GM12878 (cell line): ENCODE measurements around the gene SLC12A6. TPM values are rescaled to one million over a fixed set of nuclear protein-coding genes. Genes with fewer than 3 reads are reported as not detected.

Source experiments
- ATAC-seq: fragments of 200-7000 bp; cut with Tn5 transposase; 3 replicates; pipeline ENCODE4 v1.9.1; 2020; ENCODE audit warnings: mild to moderate bottlenecking, moderate library complexity
- BruUV-seq: library from RNA; stranded (reverse); fragments of 400-500 nt; replicated peaks from 2 replicates; lab custom pipeline; 2021; lab: Mats Ljungman, UMichigan
- CTCF ChIA-PET: fragments of 300-600 bp; sonication (Branson Sonifier 250); formaldehyde crosslinking; extraction: SDS; loops from one replicate; lab custom pipeline; 2021; ENCODE audit warnings: inconsistent platforms; lab: Yijun Ruan, JAX
- POLR2A ChIA-PET: fragments of 350-600 bp; formaldehyde crosslinking; extraction: SDS; loops from one replicate; lab custom pipeline; 2021; ENCODE audit warnings: inconsistent platforms; lab: Charles Lee
- RAD21 ChIA-PET: fragments of 300-600 bp; sonication (Branson Sonifier 250); formaldehyde crosslinking; loops from one replicate; lab custom pipeline; 2023; ENCODE audit warnings: antibody characterized with exemption; ENCODE audit not compliant: unreplicated experiment; lab: Charles Lee
- SMC1A ChIA-PET: fragments of 300-600 bp; sonication (Branson Sonifier 250); formaldehyde crosslinking; loops from one replicate; lab custom pipeline; 2023; ENCODE audit not compliant: unreplicated experiment, uncharacterized antibody; lab: Charles Lee
- DNase-seq: peaks from one replicate; pipeline ENCODE4 v3.0.0-alpha.2; 2011; ENCODE audit warnings: low read depth, low spot score
- FAIRE-seq: peaks from 3 replicates; lab custom pipeline; 2011; peaks lifted over from hg19 to GRCh38; lab: Jason Lieb, UNC
- H2AFZ ChIP-seq: 2 replicates; pipeline ENCODE4 v1.6.0; 2011; ENCODE audit warnings: low read depth, low read length, control low read depth; ENCODE audit not compliant: control insufficient read depth
- H3K27ac ChIP-seq: 2 replicates; pipeline ENCODE4 v1.5.1; 2011; ENCODE audit warnings: control low read depth; ENCODE audit not compliant: control insufficient read depth, insufficient read depth
- H3K27me3 ChIP-seq, 2 experiments: replicated peaks in 1 of 2; 2 replicates each; pipeline versions ENCODE4 v1.6.0 to v1.6.1; 2011; ENCODE audit warnings: low read length in 1 of 2; ENCODE audit not compliant: control insufficient read depth in 2 of 2, insufficient read depth in 2 of 2
- H3K36me3 ChIP-seq, 2 experiments: 2 replicates each; pipeline ENCODE4 v1.5.1; 2011; ENCODE audit warnings: low read length in 1 of 2; ENCODE audit not compliant: control insufficient read depth in 2 of 2, insufficient read depth in 2 of 2
- H3K4me1 ChIP-seq: 2 replicates; pipeline ENCODE4 v1.6.1; 2011; ENCODE audit warnings: mild to moderate bottlenecking, low read length, moderate library complexity, mixed read lengths; ENCODE audit not compliant: control insufficient read depth, insufficient read depth
- H3K4me2 ChIP-seq: 2 replicates; pipeline ENCODE4 v1.6.0; 2011; ENCODE audit warnings: control low read depth; ENCODE audit not compliant: control insufficient read depth, insufficient read depth
- H3K4me3 ChIP-seq: fragments of 200-600 bp; sonication (generic); 2 replicates; pipeline ENCODE4 v1.5.1; 2016
- H3K79me2 ChIP-seq: 2 replicates; pipeline ENCODE4 v1.6.0; 2011; ENCODE audit warnings: low read length; ENCODE audit not compliant: control insufficient read depth, insufficient read depth
- H3K9ac ChIP-seq: 2 replicates; pipeline ENCODE4 v1.8.0; 2011; ENCODE audit warnings: low read length, control low read depth, mixed read lengths; ENCODE audit not compliant: control insufficient read depth, insufficient read depth
- H3K9me3 ChIP-seq: replicated peaks from 3 replicates; pipeline ENCODE4 v1.5.1; 2011; ENCODE audit warnings: mild to moderate bottlenecking, low read length; ENCODE audit not compliant: control insufficient read depth, insufficient read depth
- H4K20me1 ChIP-seq: 2 replicates; pipeline ENCODE4 v1.6.0; 2011; ENCODE audit not compliant: control insufficient read depth, insufficient read depth
- DPF2 ChIP-seq: fragments of 450-650 bp; IDR thresholded peaks from 2 replicates; pipeline ENCODE4 v1.6.1; 2017; ENCODE audit warnings: mild to moderate bottlenecking
- EED ChIP-seq: sonication (generic); IDR thresholded peaks from 2 replicates; pipeline ENCODE4 v1.6.1; 2016; ENCODE audit warnings: antibody characterized with exemption, low read depth
- EGR1 ChIP-seq, 2 experiments: IDR thresholded peaks; 1 replicate in 1 of 2; 2 replicates in 1 of 2; pipeline ENCODE4 v1.6.1; 2011 to 2012; ENCODE audit warnings: low read depth in 2 of 2, low read length in 2 of 2, borderline replicate concordance in 1 of 2, mild to moderate bottlenecking in 1 of 2, moderate library complexity in 1 of 2
- MXI1 ChIP-seq: fragments of 150-350 bp; IDR thresholded peaks from 2 replicates; pipeline ENCODE4 v1.6.1; 2011; ENCODE audit warnings: low read depth, mild to moderate bottlenecking, inconsistent platforms, low read length, improper control_type of control experiment
- PAX8 ChIP-seq: fragments of 450-650 bp; IDR thresholded peaks from 2 replicates; pipeline ENCODE4 v1.6.1; 2017; ENCODE audit warnings: mild to moderate bottlenecking, moderate library complexity
- PBX3 ChIP-seq: IDR thresholded peaks from 2 replicates; pipeline ENCODE4 v1.6.1; 2011; ENCODE audit warnings: mild to moderate bottlenecking, low read depth, low read length, moderate library complexity; ENCODE audit not compliant: insufficient replicate concordance
- PRDM15 ChIP-seq: fragments of 450-650 bp; formaldehyde crosslinking; IDR thresholded peaks from 2 replicates; pipeline ENCODE4 v1.4.0; 2020; ENCODE audit warnings: mild to moderate bottlenecking, moderate library complexity
- RAD21 ChIP-seq: IDR thresholded peaks from 2 replicates; pipeline ENCODE4 v1.6.1; 2011; ENCODE audit warnings: mild to moderate bottlenecking, low read depth, low read length, moderate library complexity; ENCODE audit not compliant: insufficient read depth
- SKIL ChIP-seq: fragments of 450-650 bp; IDR thresholded peaks from 2 replicates; pipeline ENCODE4 v1.6.1; 2017; ENCODE audit warnings: mild to moderate bottlenecking, low read depth, inconsistent platforms; ENCODE audit not compliant: poor library complexity, severe bottlenecking
- SREBF1 ChIP-seq: IDR thresholded peaks from 2 replicates; pipeline ENCODE4 v1.6.1; 2012; ENCODE audit warnings: mild to moderate bottlenecking, low read length
- ZNF207 ChIP-seq: fragments of 450-650 bp; IDR thresholded peaks from 2 replicates; pipeline ENCODE4 v1.6.1; 2014; ENCODE audit warnings: antibody characterized with exemption, mild to moderate bottlenecking, borderline replicate concordance
- ZSCAN29 ChIP-seq: fragments of 450-650 bp; IDR thresholded peaks from 2 replicates; pipeline ENCODE4 v1.6.1; 2017; ENCODE audit warnings: mild to moderate bottlenecking, moderate library complexity
- ZZZ3 ChIP-seq: IDR thresholded peaks from 2 replicates; pipeline ENCODE4 v1.6.1; 2011; ENCODE audit warnings: low read depth; ENCODE audit not compliant: control insufficient read depth, insufficient read length
- WGBS: methylation state at CpG from one replicate; pipeline ENCODE4 v1.1.6; 2016; ENCODE audit warnings: low lambda C conversion rate; ENCODE audit not compliant: insufficient replicate concordance, insufficient coverage; ENCODE audit errors: missing lambda C conversion rate; 5-methylcytosine and 5-hydroxymethylcytosine counted together
- in situ Hi-C: fragments of 300-500 bp; cut with MboI; formaldehyde crosslinking; loops from 9 replicates; pipeline ENCODE4 v1.14.3; 2018; ENCODE audit warnings: mixed read lengths
- intact Hi-C: fragments of 100-400 bp; cut with micrococcal nuclease; formaldehyde crosslinking; loops from one replicate; pipeline ENCODE4 v1.14.2; 2022; ENCODE audit not compliant: unreplicated experiment
- polyA plus RNA-seq, 11 experiments: library from polyadenylated mRNA; depleted of rRNA in 4 of 11; unstranded in 6 of 11; stranded (reverse) in 5 of 11; fragments of >200 nt; fragmentation: Nextera tagmentation in 4 of 11; fragmentation: Illumina TruSeq in 1 of 11; extraction: Ambion mirVana in 4 of 11; extraction: Trizol in 1 of 11; gene quantifications; 1 replicate in 1 of 11; 2 replicates in 10 of 11; pipeline versions ENCODE4 v1.2.1 to v1.2.3, GENCODE V29; 2011 to 2016; ENCODE audit warnings: inconsistent platforms in 2 of 11, missing spikeins in 2 of 11, low read depth in 1 of 11
- total RNA-seq, 4 experiments: library from RNA; depleted of rRNA in 3 of 4; stranded (reverse); fragments of >200 nt in 3 of 4; fragmentation: Illumina TruSeq in 1 of 4; extraction: Trizol in 1 of 4; gene quantifications; 2 replicates each; pipeline versions ENCODE4 v1.2.1 to v1.2.3, GENCODE V29; 2013 to 2021

Gene SLC12A6
- total and polyA plus RNA-seq, 10 of the 15 experiments (the other 5 are each of a cell fraction or from before 2014, with no cell fraction given) = 4.7 to 94.4 (median 34.2) TPM

GRCh38 chr15:34341381-34342212 is 4.0 kb upstream of the SLC12A6 start:
- in situ Hi-C loops = no loop called here
- SMC1A ChIA-PET = interaction anchor here (7.9 kb wide), 1 partner anchor 15 kb away, joined by 89 read pairs; no protein-coding TSS in a partner anchor
- RAD21 ChIA-PET = interaction anchor here (1.8 to 2.0 kb wide), 3 partner anchors 25 to 100 kb away, joined by 5 to 37 read pairs (median 13); partner anchors contain the start of gene LPCAT4
- POLR2A ChIA-PET = interaction anchor here (0.7 to 2.0 kb wide), 3 partner anchors 13 to 24 kb away, joined by 3 to 12 read pairs (median 4); no protein-coding TSS in a partner anchor
- FAIRE-seq (no peak), ATAC-seq (no peak), DNase-seq (no peak)
- Histone ChIP-seq H4K20me1 (no peaks in the 10 kb centered on the region), H3K4me3 (peak overlapping the region; percentile 85), H3K4me2 (peak overlapping the region; percentile 87), H3K9ac (no peak overlapping the region), H3K36me3 (peaks cover 0 to 5% of the 10 kb centered on the region in 2 experiments; a peak in 1 of 4 replicates), H3K4me1 (peaks cover 8% of the 10 kb centered on the region), H3K27me3 (no peaks in the 10 kb centered on the region), H2AFZ (no peak overlapping the region), H3K9me3 (no peaks in the 10 kb centered on the region), H3K79me2 (peaks cover 39% of the 10 kb centered on the region), H3K27ac (no peak overlapping the region)
- BruUV-seq = TSS peak; percentile 74
- WGBS = 97% methylated on average over 15 of the region's 15 CpGs
- intact Hi-C loops = no loop called here
- CTCF ChIA-PET = interaction anchor here (1.2 to 1.5 kb wide), 2 partner anchors 8 to 12 kb away, joined by 6 to 15 read pairs; no protein-coding TSS in a partner anchor
- TF ChIP-seq ZSCAN29 = no peak
- no peak for TF ChIP-seq ZZZ3
- TF ChIP-seq PBX3 = no peak
- no peak for TF ChIP-seq SKIL
- no peak for TF ChIP-seq PRDM15
- TF ChIP-seq RAD21 = no peak
- no peak for TF ChIP-seq DPF2
- no peak for TF ChIP-seq PAX8
- TF ChIP-seq EGR1 (IDR thresholded peaks at IDR 0.05; ENCODE audit: borderline replicate concordance in 1 of 2, low read depth in 2 of 2, low read length in 2 of 2) = no peak
- no peak for TF ChIP-seq SREBF1
- no peak for TF ChIP-seq MXI1
- TF ChIP-seq ZNF207 = no peak
- no peak for TF ChIP-seq EED
